ENCODE measurements around the gene ALOX5AP. TPM values are rescaled to one million over a fixed set of nuclear protein-coding genes. Genes with fewer than 3 reads are reported as not detected.

The ALOX5AP gene
- polyA plus RNA-seq, 2 of the 4 experiments (the other 2 are of a cell fraction): 2.3 to 2.8 TPM

DNA sequence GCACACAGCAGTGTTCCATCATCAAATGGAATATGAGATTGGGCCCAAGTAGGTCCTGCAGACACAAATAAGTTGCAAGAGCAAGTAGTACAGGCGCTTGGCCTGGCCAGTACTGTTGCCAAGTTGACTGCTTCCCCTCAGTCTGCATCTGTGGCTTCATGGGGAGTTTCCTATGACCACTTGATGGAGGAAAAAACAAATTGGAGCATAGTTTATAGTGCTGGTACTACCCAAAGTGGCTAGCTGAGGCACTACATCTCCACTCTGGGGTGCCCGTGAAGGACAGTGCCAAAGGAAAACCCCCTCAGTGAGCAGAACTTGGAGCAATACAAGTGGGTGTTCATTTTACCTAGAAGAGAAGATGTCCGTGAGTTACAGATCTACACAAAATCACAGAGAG, 10.6 kb upstream of the ALOX5AP start:
- H3K9me3 ChIP-seq: no peaks in the 10 kb centered on the region
- H3K4me2 ChIP-seq: no peak overlapping the region
- ChIA-PET CTCF (no interaction called here), POLR2A (no interaction called here)
- H3K27ac ChIP-seq: no peak overlapping the region
- WGBS (ENCODE audit: missing lambda C conversion rate): 85% methylated on average over 3 of the region's 3 CpGs
- peaks cover 3% of the 10 kb centered on the region for H3K4me1 ChIP-seq
- ATAC-seq: no peak
- no peak for FAIRE-seq
- H3K4me3 ChIP-seq: no peak overlapping the region
- no peak for TF ChIP-seq ZNF302 (CRISPR knock-in tag; IDR thresholded peaks at IDR 0.05)
- TF ChIP-seq, protein P1, sequence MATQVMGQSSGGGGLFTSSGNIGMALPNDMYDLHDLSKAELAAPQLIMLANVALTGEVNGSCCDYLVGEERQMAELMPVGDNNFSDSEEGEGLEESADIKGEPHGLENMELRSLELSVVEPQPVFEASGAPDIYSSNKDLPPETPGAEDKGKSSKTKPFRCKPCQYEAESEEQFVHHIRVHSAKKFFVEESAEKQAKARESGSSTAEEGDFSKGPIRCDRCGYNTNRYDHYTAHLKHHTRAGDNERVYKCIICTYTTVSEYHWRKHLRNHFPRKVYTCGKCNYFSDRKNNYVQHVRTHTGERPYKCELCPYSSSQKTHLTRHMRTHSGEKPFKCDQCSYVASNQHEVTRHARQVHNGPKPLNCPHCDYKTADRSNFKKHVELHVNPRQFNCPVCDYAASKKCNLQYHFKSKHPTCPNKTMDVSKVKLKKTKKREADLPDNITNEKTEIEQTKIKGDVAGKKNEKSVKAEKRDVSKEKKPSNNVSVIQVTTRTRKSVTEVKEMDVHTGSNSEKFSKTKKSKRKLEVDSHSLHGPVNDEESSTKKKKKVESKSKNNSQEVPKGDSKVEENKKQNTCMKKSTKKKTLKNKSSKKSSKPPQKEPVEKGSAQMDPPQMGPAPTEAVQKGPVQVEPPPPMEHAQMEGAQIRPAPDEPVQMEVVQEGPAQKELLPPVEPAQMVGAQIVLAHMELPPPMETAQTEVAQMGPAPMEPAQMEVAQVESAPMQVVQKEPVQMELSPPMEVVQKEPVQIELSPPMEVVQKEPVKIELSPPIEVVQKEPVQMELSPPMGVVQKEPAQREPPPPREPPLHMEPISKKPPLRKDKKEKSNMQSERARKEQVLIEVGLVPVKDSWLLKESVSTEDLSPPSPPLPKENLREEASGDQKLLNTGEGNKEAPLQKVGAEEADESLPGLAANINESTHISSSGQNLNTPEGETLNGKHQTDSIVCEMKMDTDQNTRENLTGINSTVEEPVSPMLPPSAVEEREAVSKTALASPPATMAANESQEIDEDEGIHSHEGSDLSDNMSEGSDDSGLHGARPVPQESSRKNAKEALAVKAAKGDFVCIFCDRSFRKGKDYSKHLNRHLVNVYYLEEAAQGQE (IDR thresholded peaks at IDR 0.05): no peak
- no peak for TF ChIP-seq EHMT2 (IDR thresholded peaks at IDR 0.05; ENCODE audit: low read depth)
- TF ChIP-seq, protein P2, sequence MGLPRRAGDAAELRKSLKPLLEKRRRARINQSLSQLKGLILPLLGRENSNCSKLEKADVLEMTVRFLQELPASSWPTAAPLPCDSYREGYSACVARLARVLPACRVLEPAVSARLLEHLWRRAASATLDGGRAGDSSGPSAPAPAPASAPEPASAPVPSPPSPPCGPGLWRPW (IDR thresholded peaks at IDR 0.05): no peak
- TF ChIP-seq SREBF2 (IDR thresholded peaks at IDR 0.05): no peak
- TF ChIP-seq TFCP2L1 (CRISPR knock-in tag; IDR thresholded peaks at IDR 0.05): no peak
- TF ChIP-seq ZFP36 (IDR thresholded peaks at IDR 0.05; ENCODE audit: borderline replicate concordance, partially characterized antibody): no peak
- TF ChIP-seq CEBPB (IDR thresholded peaks at IDR 0.05): no peak
- no peak for TF ChIP-seq NPAS2 (CRISPR knock-in tag; IDR thresholded peaks at IDR 0.05; ENCODE audit: borderline replicate concordance)
- no peak for TF ChIP-seq RNF2 (IDR thresholded peaks at IDR 0.05; ENCODE audit: borderline replicate concordance, low read depth)
- TF ChIP-seq FOSL2 (IDR thresholded peaks at IDR 0.05): no peak
- no peak for TF ChIP-seq FOSL2 (CRISPR knock-in tag; IDR thresholded peaks at IDR 0.05)
- TF ChIP-seq CHD4 (IDR thresholded peaks at IDR 0.05; ENCODE audit: borderline replicate concordance): no peak
- no peak for TF ChIP-seq BHLHE40 (IDR thresholded peaks at IDR 0.05; ENCODE audit: low read depth, low read length)
- TF ChIP-seq, protein P3, sequence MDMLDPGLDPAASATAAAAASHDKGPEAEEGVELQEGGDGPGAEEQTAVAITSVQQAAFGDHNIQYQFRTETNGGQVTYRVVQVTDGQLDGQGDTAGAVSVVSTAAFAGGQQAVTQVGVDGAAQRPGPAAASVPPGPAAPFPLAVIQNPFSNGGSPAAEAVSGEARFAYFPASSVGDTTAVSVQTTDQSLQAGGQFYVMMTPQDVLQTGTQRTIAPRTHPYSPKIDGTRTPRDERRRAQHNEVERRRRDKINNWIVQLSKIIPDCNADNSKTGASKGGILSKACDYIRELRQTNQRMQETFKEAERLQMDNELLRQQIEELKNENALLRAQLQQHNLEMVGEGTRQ (IDR thresholded peaks at IDR 0.05): no peak
- TF ChIP-seq RARB (CRISPR knock-in tag; IDR thresholded peaks at IDR 0.05): no peak
- TF ChIP-seq, protein P4, sequence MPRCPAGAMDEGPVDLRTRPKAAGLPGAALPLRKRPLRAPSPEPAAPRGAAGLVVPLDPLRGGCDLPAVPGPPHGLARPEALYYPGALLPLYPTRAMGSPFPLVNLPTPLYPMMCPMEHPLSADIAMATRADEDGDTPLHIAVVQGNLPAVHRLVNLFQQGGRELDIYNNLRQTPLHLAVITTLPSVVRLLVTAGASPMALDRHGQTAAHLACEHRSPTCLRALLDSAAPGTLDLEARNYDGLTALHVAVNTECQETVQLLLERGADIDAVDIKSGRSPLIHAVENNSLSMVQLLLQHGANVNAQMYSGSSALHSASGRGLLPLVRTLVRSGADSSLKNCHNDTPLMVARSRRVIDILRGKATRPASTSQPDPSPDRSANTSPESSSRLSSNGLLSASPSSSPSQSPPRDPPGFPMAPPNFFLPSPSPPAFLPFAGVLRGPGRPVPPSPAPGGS (IDR thresholded peaks at IDR 0.05): no peak
- TF ChIP-seq CBX8 (IDR thresholded peaks at IDR 0.05): no peak
- TF ChIP-seq, protein P5, sequence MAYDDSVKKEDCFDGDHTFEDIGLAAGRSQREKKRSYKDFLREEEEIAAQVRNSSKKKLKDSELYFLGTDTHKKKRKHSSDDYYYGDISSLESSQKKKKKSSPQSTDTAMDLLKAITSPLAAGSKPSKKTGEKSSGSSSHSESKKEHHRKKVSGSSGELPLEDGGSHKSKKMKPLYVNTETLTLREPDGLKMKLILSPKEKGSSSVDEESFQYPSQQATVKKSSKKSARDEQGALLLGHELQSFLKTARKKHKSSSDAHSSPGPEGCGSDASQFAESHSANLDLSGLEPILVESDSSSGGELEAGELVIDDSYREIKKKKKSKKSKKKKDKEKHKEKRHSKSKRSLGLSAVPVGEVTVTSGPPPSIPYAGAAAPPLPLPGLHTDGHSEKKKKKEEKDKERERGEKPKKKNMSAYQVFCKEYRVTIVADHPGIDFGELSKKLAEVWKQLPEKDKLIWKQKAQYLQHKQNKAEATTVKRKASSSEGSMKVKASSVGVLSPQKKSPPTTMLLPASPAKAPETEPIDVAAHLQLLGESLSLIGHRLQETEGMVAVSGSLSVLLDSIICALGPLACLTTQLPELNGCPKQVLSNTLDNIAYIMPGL (CRISPR knock-in tag; IDR thresholded peaks at IDR 0.05; ENCODE audit: borderline replicate concordance): no peak
- no peak for DNase-seq (ENCODE audit: low read depth in 1 of 2, low spot score in 1 of 2)

All from A549 (cell line).